ENCODE results near the gene PCLO.
"Not testable (repeated sequence)": the region's sequence is repeated elsewhere in the genome, so short reads cannot be mapped to it uniquely, and the experiment has no call there.

PCLO gene

GRCh38 chr7:82741493-82741892, 421.2 kb downstream of the PCLO start:
- no peak for DNase-seq (ENCODE audit: low read depth in 2 of 2)

- no peak for DNase-seq (ENCODE audit: low read depth in 2 of 2)
Measured at GRCh38 chr7:82740246-82740848, 422.3 kb downstream of the PCLO start.

- no peak for DNase-seq (ENCODE audit: low read depth in 2 of 2)
Measured at GRCh38 chr7:82736633-82737032, 426.1 kb downstream of the PCLO start.

DNA sequence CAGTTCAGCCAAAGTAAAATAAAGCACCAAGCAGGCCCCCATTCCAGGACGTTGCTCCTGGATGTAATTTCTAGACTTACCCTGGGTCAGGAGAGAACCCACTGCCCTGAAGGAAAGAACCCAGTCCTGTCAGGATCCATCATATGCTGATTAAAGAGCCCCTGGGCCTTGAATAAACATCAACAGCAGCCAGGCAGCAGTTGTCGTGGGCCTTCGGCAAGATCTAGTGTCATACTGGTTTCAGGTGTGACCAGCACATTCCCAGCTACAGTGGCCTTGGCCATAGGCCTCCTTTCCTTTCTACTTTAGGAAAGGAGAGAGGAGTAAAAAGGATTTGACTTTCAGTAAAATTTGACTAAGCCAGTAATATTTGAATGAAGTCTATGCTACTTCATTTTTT, 430.0 kb downstream of the PCLO start:
- no peak for DNase-seq (ENCODE audit: low read depth in 2 of 2)

DNA sequence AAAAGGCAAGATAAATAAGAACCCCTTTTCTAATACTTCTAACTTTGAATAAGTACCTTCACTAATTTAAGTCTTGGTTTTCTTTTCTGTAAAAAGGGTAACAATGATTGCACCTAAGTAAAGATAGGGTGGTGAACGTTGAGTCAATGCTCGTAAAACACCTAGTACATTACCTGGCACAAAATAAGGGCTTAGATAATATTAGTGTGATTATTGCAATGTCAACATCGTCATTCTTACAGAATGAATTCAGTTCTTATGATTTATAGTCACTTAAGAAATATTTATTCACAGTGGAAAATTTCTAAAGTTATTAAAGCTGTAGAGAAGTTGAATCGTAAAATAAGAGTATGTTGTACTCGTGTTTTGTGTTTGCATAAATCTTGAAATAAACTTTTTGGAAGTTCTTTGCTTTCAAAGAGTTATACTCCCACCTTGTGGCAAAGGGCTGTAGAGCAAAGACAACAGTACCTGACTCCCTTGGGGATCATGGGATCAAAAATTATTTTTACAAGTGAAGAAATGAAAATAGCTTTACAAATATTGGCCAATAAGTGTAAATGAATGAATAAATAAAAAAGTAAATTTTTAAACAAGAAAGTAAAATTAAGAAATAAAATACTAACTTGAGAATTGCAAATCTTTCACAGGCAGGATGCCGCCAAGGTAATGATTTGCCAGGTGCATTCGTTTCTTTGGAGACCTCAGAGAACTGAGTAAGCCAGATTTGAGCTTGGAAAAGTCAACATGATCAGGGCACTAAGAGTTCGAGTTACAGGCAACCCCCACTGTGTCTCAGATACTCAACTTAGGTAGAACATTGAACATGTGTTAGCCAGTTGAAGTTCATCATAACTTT, 433.3 kb downstream of the PCLO start:
- no peak for DNase-seq (ENCODE audit: low read depth in 2 of 2)

GRCh38 chr7:82726038-82726800, 436.5 kb downstream of the PCLO start:
- no peak for DNase-seq (ENCODE audit: low read depth in 2 of 2)

DNA sequence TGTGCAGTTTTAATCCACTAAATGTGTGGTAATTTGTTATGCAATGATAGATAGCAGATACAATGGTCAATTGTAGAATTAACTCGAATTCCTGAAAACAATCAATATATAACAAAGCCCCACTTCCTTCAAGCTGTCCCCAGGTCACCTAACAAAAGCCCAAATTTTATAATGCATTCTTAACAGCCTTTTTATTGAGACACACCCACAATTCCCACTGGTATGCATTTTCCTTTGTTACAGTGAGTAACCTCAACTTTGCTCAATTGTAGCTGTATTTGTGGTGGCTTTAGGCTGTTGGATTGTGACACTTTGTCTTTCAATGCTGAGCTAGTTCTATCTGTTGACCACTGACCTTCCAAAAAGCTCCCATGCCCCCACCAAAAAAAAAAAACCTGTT, 439.3 kb downstream of the PCLO start:
- no peak for DNase-seq (ENCODE audit: low read depth in 2 of 2)

- no peak for DNase-seq (ENCODE audit: low read depth in 2 of 2)
Measured at GRCh38 chr7:82722946-82723345, 439.7 kb downstream of the PCLO start.

DNA sequence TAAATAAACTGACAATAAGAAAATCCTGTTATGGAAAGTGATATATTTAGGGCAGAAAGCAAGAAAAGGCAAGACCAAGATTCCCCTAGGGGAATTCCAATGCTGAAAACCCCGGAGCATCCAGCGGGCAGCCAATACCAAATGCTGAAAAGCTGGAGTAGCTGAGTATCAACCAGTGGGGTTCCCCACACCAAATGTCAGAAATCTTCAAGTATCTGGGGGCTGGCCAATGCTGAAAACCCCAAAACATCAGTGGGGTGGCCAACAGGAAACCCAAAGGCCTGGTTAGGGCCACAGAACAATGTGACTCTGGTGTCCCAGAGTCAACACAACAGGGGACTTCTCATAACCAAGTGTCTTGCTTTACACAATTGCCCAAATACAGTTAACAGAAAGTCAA, 447.3 kb downstream of the PCLO start:
- DNase-seq (ENCODE audit: low read depth in 2 of 2) = no peak

GRCh38 chr7:82714883-82715282, 447.8 kb downstream of the PCLO start:
- no peak for DNase-seq (ENCODE audit: low read depth in 2 of 2)

GRCh38 chr7:82713506-82713905, 449.2 kb downstream of the PCLO start:
- DNase-seq (ENCODE audit: low read depth in 2 of 2) = no peak

- not testable (repeated sequence) for DNase-seq (ENCODE audit: low read depth in 2 of 2)
Measured at GRCh38 chr7:82706344-82706743, 456.3 kb downstream of the PCLO start.

DNA sequence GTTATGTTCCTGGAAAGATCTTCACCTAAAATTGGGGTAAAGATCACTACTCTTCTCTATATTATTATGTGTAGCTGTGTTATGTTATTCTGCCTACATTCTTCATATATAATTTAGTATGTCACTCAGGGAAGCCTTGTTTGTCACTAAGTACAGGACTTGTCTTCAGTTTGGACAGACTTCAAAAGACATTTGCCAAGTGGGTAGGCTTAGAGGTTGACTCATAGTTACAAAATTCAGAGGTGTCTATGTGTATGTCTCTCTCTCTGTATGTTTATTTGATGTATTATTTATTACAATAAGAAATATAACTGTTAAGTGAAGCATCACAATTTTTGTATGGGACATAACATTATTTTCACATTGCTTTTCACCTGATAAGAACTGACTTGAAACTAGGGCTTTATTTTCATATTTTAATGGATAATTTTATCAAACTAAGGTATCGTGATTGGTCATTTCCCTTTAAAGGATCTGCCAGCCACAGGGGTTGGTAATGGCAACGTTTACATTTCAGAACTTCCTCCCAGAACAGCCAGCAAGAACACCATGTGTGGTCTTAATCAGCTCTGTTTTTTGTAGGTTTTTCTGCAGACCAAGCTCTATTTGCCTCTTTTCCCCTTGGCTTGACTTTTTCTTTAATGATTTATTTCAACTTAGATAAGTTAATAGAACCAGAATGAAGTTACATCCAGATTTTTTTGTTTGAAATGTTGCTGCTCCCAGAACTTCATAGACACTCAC, 457.0 kb downstream of the PCLO start:
- DNase-seq (ENCODE audit: low read depth in 2 of 2) = no peak

- DNase-seq (ENCODE audit: low read depth in 2 of 2) = no peak
Measured at GRCh38 chr7:82704121-82704520, 458.6 kb downstream of the PCLO start.
